HG03571 (cell line): ENCODE data around the gene CMTM8.

Experiments
- ATAC-seq: cut with Tn5 transposase; IDR thresholded peaks from one replicate; pipeline ENCODE4 v1.9.1; 2021; ENCODE audit not compliant: unreplicated experiment

Gene CMTM8

DNA sequence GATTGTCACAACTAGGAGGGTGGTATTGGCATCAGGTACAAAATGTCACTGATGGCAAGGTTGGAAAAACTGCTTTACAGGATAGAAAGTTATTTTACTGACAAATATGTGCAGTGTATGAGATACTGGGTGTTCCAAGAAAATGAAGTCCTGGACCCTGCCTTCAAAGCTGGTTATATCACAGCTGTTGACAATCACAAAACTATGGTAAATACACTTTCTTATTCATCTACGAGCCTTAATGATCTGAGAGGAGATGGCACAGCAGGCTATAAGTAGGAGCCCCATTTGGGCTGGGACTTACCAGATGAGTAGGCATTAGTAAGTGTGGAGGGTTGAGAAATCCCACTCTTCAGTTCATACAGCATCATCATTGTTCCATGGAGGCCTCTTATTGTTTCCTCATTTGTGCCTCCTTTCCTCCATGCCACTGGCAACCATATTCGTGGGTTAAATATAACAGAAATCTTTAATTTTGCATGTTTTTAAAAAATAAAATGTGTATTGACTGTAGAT lies 66.9 kb downstream of the CMTM8 start:
- ATAC-seq = no peak

DNA sequence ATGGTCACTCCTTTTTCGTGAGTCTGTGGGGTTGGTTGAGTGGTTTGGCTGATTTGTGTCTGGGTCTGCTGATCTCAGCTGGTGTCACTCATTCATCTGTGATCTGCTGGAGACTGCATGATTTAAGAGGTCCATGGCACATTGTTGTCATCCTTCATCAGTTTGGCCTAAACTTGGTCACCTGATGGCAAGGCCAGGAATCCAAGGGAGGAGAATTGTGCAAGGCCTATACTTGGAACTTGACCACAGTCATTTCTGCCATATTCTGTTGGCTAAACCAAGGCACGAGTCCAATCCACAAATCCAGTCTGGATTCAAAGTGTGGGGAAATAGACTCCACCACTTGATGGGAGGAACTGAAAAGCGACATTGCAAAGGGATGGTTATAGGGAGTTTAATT lies 67.6 kb downstream of the CMTM8 start:
- ATAC-seq = no peak

DNA sequence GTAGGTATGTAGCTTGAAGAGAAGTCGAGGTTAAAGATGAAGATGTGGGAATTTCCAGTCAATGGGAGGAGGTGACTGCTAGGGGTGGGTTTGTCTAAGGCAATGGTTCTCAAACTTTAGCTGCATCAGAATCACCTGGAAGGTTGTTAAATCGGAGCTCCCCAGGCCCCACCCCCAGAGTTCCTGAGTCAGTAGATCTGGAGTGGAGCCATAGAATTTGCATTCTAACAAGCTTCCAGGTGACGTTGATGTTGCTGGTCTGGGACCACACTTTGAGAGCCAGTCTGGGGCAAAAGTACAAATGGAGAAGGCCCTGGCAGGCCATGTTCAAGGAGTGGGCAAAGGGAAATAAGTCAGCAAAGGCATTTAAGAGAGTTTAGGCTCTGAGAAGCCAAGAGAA lies 69.1 kb downstream of the CMTM8 start:
- ATAC-seq = no peak

DNA sequence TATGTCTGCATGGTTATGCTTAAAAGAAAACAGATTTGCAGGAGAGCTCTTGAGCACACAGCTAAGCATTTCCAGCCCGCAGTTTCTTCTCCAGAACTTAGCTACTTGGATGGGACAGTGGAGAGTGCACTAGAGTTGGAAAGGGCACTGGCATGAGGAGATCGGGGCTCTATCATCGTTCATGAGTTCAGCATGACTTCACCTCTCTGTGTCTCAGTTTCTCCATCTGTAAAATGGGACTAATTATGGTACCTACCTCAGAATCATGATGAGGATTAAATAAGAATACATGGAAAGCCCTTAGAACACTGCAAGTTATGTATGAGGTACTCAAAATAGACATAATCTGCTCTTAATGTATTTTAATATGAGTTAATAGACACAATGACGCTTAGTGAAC lies 69.9 kb downstream of the CMTM8 start:
- ATAC-seq = no peak

DNA sequence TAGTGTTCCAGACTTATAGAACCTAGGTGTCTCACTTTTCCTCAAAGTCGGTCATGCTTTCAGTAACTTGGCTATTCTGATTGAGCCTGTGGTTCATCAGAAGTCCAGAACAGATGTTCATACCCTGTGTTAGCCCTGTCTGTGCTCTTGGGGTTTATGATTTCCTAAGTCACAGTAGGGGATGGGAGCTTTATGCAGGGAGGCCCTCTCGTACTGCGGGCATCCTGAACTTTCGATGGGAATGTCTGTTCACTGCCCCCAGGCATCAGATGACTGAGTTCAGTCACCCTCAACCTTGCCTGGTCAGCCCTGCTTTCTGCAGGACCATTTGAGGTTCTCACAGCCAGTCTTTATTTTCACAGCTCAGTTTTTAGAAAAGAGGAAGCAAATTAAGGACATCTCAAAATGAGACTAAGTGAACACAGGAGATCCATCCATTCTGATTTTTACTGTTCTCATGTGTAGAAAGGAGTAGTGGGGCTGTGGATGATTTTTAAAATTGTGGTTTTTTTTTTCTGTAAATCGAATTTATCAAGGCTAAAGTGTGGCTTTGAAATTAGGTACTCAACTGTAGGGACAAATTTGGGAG lies 71.3 kb downstream of the CMTM8 start:
- no peak for ATAC-seq

DNA sequence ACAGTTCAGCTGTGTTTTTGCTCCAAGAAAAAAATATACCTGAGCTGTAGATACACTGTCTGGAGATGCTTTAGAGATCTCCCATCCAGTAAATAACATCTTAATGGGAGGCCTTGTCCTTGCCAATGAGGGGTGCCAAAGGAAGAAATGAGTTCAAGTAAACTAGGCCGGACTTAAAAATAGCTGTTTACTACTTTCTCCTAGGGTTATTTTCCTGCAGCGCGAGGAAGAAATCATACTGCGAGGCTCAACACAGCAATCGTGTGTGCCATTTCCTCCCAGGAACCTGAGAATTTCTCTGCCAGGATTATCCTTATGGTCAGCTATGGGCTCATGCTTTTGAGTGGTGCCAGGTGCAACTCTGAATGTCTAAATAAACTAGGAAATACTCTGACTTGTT lies 71.9 kb downstream of the CMTM8 start:
- no peak for ATAC-seq

DNA sequence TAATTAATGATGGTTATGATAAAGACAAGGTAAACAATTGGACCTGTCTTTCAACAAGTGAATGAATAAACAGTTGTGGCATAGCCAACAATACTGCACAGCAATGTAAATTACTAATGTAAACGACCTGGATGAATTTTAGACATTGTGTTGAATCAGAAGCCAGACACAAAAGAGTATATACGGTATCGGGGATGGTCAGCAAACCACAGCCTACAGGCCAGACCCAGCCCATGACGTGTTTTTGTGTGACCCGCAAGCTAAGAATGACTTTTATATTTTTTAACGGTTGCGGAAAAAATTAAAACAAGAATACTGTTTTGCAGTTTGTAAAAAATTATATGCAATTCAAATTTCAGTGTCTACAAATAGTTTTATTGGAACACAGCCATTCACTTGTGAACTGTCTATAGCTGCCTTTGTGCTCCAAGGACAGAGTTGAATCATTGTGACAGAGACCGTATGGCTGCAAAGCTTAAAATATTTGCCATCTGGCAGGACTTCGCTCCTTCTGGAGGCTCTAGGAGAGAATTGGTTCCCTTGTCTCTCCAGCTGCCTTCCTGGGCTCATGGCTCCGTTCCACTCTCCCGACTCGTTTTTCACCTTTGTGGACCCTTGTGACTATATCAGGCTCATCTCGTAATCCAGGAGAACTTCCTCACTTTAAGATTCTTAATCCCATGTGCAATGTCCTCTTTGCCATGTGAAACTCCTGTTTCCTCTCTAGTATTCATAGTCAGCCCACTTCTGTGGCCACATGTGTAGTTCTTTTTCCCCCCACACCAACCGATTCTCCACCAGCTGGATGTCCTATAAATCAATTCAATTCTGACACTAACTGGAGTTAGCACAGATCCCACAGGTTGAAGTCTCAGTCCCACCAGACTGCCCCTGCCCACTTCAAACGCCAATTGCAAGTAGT lies 72.7 kb downstream of the CMTM8 start:
- no peak for ATAC-seq

DNA sequence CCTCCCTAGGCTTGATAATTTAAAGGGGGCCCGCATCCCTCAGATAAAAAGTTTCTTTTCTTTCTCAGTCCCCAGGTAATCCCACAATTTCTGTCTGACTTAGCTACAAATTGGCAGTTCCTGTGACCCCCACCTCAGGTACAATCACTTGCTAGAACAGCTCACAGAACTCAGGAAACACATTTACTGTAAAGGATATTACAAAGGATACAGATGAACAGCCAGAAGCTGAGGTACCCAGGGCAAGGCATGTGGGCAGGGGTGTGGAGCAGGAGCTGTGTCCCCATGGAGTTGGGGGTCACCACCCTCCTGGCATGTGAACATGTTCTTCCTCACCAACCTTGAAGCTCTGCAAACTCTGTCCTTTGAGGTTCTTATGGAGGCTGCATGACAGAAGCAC lies 73.8 kb downstream of the CMTM8 start:
- ATAC-seq = no peak

DNA sequence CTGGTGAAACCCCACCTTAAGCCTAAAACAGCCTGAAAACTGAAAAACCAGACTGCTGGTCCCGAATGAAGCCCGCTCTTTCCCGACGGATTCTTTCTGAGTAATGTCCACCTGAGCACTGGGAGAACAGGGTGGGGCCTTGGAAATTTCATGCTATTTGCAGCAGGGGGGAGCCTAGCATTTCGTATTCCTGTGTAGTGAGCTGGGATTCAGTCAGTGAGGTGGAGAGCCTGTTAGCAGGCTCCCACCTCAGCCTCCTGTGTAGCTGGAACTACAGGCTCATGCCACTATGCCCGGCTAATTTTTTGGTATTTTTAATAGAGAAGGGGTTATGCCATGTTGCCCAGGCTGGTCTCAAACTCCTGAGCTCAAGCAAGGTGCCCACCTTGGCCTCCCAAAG lies 74.7 kb downstream of the CMTM8 start:
- ATAC-seq = no peak

DNA sequence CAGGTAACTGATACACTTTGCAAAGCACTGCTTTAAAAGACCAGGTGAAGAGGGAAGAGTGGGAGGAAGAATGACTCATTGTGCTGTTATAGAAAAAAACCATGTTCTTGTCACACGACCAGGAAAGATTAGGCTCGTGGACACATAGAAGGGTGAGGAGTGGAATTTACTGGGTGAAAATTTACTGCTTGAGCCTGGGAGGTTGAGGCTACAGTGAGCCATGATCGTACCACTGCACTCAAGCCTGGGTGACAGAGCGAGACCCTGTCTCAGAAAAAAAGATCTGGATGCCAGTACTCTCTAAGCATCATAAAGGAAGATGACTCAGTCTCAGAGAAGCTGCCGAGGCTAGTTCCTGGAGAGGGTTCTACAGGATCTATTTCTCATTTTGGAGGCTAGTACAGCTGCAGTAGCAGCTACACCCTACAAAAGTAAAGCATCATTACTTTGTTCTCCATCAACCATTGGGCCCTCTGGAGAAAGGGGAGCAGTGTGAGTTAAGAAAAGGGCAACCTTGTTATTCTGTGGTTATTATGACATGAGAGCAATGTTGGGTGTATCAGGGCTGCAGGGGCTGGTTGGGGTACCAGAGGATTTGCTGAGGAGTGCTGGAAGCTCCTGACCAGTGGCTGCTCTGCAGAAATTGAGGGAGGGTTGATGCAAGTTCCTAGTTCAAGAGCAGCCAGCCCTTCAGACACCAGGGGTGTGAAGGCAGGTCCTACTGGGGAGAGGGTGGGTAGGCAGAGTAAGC lies 75.4 kb downstream of the CMTM8 start:
- no peak for ATAC-seq

DNA sequence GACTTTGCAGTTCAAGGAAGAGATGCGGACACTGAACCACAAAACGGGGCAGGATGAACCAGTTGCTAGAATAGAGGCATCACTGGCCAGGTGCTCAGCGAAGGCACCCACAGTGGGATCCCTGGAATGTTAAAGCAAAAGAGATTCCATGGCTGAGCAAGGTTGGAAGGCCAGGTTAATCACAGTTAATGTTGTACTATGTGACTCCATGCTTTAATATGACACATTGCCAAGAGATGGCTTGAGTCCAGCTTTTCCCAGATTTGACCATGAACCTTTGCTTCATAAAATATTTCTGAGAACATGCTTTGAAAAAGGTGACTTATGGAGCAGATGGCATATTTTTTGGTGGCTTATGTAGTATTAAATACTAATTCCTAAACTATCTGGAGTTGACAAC lies 77.0 kb downstream of the CMTM8 start:
- no peak for ATAC-seq

DNA sequence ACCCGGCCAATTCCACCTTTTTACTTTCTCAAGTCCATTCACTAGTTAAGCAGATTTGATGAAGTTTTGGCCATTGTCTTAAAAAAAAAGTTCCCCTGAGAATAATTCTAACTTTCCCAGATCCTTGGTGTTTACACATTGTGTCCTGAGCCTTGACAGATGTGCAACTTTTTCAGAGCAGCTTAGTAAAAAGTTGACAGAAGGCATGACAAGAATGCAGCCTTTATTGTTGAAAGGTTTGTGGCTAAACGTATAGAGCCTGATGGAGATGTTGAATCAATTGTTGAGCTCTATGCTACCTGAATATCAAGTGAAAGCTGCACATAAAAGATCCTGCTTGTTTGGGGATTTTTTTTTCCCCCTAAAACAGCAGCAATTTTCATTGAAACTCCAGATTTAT lies 77.8 kb downstream of the CMTM8 start:
- no peak for ATAC-seq

DNA sequence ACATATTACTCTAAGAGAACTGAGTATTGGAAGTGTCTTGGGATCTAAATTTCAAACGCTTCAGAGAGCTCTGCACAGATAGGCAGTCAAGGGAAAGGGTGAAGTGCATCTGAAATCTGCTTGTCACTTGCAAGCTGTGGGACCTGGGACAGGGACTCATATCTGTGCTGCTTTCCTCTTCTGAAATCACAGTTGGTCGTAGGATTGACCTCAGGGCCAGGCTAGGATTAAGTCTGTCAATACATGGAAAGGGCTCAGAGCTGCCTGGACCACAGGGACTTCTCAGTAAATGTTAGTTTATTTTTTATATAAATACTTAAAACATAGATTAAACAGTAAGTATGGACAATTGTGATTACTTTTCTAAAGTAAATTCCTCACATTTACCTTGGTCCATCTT lies 78.5 kb downstream of the CMTM8 start:
- ATAC-seq = no peak

DNA sequence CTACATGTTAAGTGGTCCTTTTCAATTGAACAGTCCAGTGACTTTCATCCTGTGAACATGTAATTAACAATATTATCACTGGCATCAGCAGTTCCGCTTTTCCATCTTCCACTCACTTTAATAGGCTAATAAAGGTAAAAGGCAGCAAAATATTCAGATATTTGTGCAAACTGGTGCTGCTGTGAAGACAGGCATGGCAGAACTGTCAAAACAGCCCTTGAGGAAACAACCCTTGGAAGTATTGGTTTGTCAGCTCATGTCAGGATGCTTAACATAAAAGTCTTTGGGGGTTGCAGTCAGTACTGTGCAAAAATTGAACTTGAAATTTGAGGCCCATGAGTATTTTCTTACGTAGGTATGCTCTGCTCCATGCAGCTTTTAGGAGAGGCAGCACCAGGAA lies 81.1 kb downstream of the CMTM8 start:
- no peak for ATAC-seq

DNA sequence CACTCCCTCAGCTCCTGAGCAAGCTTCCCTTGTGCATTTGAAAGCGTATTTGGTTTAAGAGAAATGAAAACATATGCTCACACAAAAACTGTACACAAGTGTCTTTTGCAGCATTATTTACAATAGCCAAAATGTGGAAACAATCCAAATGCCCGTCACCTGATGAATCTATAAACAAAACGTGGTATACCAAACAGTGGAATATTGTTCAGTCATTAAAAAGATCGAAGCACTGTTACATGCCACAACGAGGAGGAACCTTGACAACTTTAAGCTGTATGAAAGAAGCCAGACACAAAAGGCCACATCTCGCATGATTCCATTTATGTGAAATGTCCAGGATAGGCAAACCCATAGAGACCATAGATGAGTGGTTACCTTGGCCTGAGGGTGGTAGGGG lies 81.6 kb downstream of the CMTM8 start:
- no peak for ATAC-seq

DNA sequence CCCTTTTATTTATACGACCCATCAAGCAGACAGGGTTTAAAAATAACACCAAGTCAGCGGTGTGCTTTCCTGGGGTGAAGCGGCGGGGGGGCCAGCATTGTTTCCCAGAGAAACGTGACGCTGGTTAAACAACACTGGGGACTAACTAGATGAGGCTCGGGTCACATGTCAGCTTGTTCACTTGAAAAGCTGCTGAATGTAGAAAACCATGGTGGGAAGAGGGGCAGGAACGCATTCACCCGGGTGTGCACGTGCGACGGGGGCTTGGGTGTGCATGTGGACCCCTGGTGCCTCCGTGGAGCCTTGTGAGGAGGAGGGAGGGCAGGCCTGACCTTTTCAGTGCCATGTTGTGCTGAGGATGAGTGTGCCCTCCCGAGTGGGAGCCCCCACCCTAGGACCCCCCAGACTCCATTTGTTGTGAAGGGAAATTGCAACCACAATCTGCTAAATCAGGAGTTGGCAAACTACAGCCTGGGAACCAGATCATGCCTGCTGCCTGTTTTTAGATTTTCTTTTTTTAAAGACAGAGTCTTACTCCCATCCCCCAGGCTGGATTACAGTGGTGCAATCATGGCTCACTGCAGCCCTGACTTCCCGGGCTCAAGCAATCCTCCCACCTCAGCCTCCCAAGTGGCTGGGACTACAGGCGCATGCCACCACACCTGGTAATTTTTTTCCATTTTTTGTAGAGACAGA lies 82.8 kb downstream of the CMTM8 start:
- ATAC-seq = no peak

DNA sequence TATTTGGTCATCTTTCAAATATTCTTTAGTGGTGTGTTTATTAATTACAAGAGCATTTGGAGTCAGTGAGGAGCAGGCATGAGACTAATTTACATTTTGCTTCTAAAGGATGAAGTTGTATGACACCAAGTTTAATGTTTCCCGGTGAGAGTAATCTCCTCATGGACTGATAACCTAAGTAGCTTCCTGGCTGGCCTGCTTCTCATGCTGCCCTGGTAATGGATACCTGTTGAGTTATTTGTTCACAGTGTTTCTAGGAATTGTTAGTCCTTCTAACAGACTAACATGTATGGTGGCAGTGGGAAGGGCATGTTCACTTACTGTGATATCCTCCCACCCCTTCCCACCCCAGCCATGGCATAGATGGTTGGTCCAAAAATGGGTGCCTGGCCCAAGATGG lies 83.8 kb downstream of the CMTM8 start:
- no peak for ATAC-seq

DNA sequence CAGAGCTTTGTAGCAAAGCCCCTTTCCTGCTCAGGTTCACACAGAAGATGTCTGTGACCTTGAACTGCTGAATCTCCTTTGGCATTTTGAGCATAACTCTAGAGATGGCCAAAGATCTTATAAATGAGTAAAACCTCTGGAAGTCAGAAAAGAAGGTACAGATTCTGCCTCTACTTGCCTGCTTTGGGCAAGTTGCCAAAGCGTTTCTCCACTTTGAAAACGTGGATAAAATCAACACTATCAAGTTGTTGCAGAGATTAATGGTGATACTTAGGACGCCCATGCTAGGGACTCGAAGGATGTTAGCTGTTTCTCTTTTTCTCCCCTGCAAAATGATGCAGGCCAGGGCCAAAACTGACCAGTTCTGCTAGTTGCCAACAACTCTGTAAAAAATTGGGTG lies 85.1 kb downstream of the CMTM8 start:
- ATAC-seq = no peak

DNA sequence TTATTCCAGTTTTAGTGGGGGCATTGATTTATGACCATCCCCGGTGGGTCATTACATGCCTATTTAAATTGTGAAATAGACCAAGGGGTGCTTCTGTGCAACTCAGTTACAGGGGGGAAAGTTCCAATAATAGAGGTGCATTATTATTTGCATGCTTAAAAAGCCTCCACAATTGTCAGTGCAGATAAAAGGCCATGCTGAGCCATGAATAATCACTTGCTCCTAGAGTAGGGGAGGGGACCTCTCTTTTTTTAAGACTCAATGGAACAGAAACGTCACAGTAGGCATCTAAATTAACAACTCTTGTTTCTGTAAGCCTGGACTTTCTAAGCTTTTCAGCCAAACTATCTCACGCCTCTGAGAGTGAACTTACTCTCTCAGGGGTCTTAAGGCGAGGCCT lies 86.7 kb downstream of the CMTM8 start:
- no peak for ATAC-seq

DNA sequence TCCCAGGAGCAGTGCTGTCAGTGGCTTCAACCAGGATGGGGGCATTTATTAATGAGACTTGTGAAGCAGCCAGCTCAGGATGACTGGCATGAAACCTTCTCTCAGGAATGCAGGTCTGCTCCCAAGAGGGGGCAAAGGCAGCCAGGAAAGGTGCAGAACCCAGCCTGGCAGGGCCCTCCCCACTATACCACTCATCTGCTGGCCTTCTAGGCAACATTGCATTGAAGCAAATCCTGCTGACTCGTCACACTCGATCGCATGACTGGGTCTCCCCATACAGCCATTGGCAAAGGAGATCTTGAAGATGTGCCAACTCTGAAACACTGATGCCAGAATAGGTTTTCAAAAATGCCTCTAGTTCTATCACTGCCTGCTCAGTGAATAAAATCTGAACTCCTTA lies 87.4 kb downstream of the CMTM8 start:
- ATAC-seq = no peak

DNA sequence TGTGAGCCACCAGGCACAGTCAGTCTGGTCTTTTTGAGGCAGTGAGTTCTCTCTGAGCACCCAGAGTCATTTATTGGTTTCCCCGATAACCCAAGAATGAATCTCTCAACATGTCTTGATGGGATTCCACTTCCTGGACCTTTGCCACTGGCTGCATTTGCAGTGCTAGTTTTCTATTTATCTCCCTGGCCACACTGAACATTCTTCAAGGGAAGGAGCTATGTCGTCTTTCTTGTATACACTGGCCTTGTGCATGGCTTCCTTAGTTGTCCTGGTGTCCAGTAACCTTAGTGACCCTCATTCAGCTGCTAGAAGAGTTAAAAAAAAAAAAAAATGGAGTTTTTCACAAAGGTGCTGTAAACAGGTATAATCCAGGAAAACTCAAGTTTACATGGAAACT lies 88.3 kb downstream of the CMTM8 start:
- ATAC-seq = no peak
